ENCODE data around the gene KCTD2.
"Not testable (repeated sequence)": the region's sequence is repeated elsewhere in the genome, so short reads cannot be mapped to it uniquely, and the experiment has no call there.

The KCTD2 gene

DNA sequence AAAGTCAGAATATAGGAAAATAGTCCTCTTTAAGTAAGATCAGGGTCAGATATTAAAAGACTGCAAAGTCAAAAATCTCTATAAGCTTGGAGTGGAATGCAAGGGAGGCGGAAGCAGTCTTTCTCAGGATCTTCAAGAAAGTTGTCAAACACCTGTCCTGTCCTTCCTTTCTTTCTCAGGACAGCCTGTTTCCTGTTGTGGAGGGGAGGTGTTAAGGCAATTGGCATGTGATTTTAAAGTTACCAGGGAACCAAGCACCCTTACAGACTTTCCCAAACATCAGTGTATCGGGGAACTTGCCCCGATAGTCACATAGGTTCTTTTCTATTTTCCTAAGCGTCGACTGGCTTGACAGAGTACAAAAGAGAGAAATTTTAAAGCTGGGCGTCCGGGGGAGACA is 2.3 kb upstream of the KCTD2 start:
- Histone ChIP-seq H3K9me3 (ENCODE audit: control insufficient read depth, low read length) (no peaks in the 10 kb centered on the region), H3K36me3 (ENCODE audit: control insufficient read depth, insufficient read depth, low read length) (no peaks in the 10 kb centered on the region), H3K27me3 (ENCODE audit: control insufficient read depth, insufficient read depth, low read length) (no peaks in the 10 kb centered on the region), H3K79me2 (no peaks in the 10 kb centered on the region), H3K4me3 (ENCODE audit: low read depth, low read length) (no peak overlapping the region), H3K9ac (no peak overlapping the region), H3K27ac (no peak overlapping the region), H3K4me2 (ENCODE audit: low read length) (no peak overlapping the region), H2AFZ (no peak overlapping the region), H3K4me1 (peaks cover 4% of the 10 kb centered on the region)
- TF ChIP-seq, protein P1, sequence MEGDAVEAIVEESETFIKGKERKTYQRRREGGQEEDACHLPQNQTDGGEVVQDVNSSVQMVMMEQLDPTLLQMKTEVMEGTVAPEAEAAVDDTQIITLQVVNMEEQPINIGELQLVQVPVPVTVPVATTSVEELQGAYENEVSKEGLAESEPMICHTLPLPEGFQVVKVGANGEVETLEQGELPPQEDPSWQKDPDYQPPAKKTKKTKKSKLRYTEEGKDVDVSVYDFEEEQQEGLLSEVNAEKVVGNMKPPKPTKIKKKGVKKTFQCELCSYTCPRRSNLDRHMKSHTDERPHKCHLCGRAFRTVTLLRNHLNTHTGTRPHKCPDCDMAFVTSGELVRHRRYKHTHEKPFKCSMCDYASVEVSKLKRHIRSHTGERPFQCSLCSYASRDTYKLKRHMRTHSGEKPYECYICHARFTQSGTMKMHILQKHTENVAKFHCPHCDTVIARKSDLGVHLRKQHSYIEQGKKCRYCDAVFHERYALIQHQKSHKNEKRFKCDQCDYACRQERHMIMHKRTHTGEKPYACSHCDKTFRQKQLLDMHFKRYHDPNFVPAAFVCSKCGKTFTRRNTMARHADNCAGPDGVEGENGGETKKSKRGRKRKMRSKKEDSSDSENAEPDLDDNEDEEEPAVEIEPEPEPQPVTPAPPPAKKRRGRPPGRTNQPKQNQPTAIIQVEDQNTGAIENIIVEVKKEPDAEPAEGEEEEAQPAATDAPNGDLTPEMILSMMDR (IDR thresholded peaks at IDR 0.05): no peak

DNA sequence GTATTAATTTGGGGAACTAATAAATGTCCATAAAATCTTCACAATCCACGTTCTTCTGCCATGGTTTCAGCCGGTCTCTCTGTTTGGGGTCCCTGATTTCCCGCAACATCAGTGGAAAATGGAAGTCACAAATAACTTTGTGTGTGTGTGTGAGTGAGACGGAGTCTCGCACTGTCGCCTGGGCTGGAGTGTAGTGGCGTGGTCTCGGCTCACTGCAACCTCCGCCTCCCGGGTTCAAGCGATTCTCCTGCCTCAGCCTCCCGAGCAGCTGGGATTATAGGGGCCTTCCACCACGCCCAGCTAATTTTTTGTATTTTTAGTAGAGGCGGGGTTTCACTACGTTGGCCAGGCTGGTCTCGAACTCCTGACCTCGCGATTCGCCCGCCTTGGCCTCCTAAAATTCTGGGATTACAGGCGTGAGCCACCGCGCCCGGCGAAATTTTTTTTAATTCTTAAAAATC is 1.0 kb upstream of the KCTD2 start:
- not testable (repeated sequence) for H3K4me1 ChIP-seq; H3K79me2 ChIP-seq; H3K27ac ChIP-seq; H3K27me3 ChIP-seq (ENCODE audit: control insufficient read depth, insufficient read depth, low read length); H3K9me3 ChIP-seq (ENCODE audit: control insufficient read depth, low read length); H3K36me3 ChIP-seq (ENCODE audit: control insufficient read depth, insufficient read depth, low read length)
- Histone ChIP-seq H3K9ac (peak overlapping the region; percentile 71), H2AFZ (peak overlapping the region; percentile 98), H3K4me2 (ENCODE audit: low read length) (peak overlapping the region; percentile 77), H3K4me3 (ENCODE audit: low read depth, low read length) (peak overlapping the region; percentile 99)

DNA sequence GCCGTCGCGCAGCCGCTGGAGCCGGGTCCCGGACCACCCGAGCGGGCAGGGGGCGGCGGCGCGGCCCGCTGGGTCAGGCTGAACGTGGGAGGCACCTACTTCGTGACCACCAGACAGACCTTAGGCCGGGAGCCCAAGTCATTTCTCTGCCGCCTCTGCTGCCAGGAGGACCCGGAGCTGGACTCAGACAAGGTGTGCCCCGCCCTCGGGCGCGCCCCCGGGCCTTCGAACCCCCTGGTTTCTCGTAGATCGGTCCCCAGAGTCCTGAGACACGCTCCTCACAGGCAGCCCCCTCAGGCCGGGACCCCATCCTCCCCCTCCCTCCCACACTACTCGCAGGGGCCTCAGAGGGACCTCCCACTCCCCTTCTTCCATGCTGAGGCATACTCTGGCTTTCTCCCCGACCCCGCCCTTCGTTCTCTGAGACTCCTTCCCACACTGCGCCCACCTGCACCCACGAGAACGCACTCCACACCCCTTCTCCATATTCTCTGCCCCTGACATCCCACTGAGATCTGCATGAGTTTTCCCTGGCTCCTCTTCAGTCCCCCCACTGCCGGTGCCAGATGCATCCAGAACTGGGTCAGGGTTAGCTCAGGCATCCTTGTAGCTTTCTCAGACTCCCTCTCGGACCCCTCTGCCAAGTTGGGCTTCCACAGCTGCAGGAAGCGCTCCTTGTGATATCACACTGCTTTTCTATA is 523 bp downstream of the KCTD2 start:
- H3K27me3 ChIP-seq (ENCODE audit: control insufficient read depth, insufficient read depth, low read length): no peaks in the 10 kb centered on the region
- H2AFZ ChIP-seq: peak overlapping the region; percentile 85
- peak overlapping the region; percentile 48 for H3K4me3 ChIP-seq (ENCODE audit: low read depth, low read length)
- no peaks in the 10 kb centered on the region for H3K36me3 ChIP-seq (ENCODE audit: control insufficient read depth, insufficient read depth, low read length)
- H3K4me2 ChIP-seq (ENCODE audit: low read length): peak overlapping the region; percentile 51
- H3K4me1 ChIP-seq: peaks cover 4% of the 10 kb centered on the region
- H3K27ac ChIP-seq: no peak overlapping the region
- no peaks in the 10 kb centered on the region for H3K79me2 ChIP-seq
- H3K9ac ChIP-seq: no peak overlapping the region
- H3K9me3 ChIP-seq (ENCODE audit: control insufficient read depth, low read length): no peaks in the 10 kb centered on the region
- TF ChIP-seq, protein P1 (IDR thresholded peaks at IDR 0.05): no peak

DNA sequence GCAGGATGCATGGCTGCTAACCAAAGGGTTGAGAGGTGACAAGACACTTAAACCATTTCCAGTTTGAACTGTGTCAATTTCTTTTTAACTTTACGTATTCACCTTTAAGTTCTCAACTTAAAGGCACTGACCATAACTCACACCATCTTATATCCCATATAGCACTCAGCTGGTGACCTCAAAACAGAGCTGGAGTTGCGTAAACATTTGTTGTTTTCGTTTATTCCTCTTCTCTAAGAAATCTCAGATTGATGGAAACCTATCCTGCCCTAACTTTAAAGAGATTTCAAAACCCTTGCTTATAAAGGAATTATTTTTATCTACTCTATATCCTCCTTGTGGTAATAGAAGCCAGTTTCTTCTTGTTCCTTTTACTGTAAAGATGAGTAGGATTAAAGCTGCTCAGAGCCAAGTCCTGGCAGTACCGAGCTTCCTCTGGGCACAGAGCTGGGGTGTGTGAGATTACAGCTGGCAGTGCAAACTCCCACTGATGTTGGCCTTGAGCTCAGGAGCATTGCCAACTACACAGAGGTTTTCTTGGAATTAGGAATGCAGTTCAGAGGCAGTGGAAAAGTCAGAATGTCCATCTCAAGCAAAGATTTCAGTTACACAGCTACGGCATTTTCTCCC is 1.3 kb downstream of the KCTD2 start:
- no peaks in the 10 kb centered on the region for H3K27me3 ChIP-seq (ENCODE audit: control insufficient read depth, insufficient read depth, low read length)
- H2AFZ ChIP-seq: no peak overlapping the region
- no peaks in the 10 kb centered on the region for H3K79me2 ChIP-seq
- H3K4me2 ChIP-seq (ENCODE audit: low read length): peak overlapping the region; percentile 51
- peak overlapping the region; percentile 48 for H3K4me3 ChIP-seq (ENCODE audit: low read depth, low read length)
- no peak overlapping the region for H3K9ac ChIP-seq
- H3K36me3 ChIP-seq (ENCODE audit: control insufficient read depth, insufficient read depth, low read length): no peaks in the 10 kb centered on the region
- no peak overlapping the region for H3K27ac ChIP-seq
- TF ChIP-seq, protein P1 (IDR thresholded peaks at IDR 0.05): no peak
- no peaks in the 10 kb centered on the region for H3K9me3 ChIP-seq (ENCODE audit: control insufficient read depth, low read length)
- H3K4me1 ChIP-seq: peaks cover 4% of the 10 kb centered on the region

DNA sequence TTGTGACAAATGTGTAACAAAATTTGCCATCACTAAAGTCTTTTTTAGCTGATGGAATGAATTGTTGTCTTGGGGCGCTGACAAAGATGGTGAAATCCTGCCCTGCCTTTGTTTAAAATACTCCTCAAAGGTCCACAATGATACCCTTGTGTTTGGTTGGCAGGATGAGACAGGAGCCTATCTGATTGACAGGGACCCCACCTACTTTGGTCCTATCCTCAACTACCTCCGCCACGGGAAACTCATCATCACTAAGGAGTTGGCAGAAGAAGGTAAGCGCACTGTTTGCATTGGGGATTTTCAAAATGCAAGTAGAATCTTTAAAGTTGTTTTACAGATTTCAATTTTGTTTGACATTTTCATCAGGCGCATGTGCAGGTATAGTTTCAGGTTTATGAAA is 2.0 kb downstream of the KCTD2 start:
- Histone ChIP-seq H3K4me3 (ENCODE audit: low read depth, low read length) (no peak overlapping the region), H3K4me1 (peaks cover 4% of the 10 kb centered on the region), H3K79me2 (no peaks in the 10 kb centered on the region), H3K27ac (no peak overlapping the region), H2AFZ (no peak overlapping the region), H3K36me3 (ENCODE audit: control insufficient read depth, insufficient read depth, low read length) (no peaks in the 10 kb centered on the region), H3K9ac (no peak overlapping the region), H3K27me3 (ENCODE audit: control insufficient read depth, insufficient read depth, low read length) (no peaks in the 10 kb centered on the region), H3K4me2 (ENCODE audit: low read length) (no peak overlapping the region), H3K9me3 (ENCODE audit: control insufficient read depth, low read length) (no peaks in the 10 kb centered on the region)
- TF ChIP-seq, protein P1 (IDR thresholded peaks at IDR 0.05): no peak
